Gastroesophageal sphincter (tissue), 3 donors: ENCODE data around the gene CORO2B.

ENCODE experiments used
- EP300 ChIP-seq: sonication (generic); formaldehyde crosslinking; IDR thresholded peaks from one replicate; pipeline ENCODE4 v1.6.1; 2017; ENCODE audit warnings: antibody characterized with exemption, mild to moderate bottlenecking
- TF ChIP-seq, protein P1 (sequence below), 4 experiments: fragments of 200-600 bp in 2 of 4; fragments of 450-650 bp in 2 of 4; sonication (generic) in 1 of 4; IDR thresholded peaks; one replicate each; pipeline ENCODE4 v1.5.1; 2017 to 2019; ENCODE audit warnings: antibody characterized with exemption in 4 of 4, mild to moderate bottlenecking in 2 of 4, moderate library complexity in 2 of 4

DNA sequence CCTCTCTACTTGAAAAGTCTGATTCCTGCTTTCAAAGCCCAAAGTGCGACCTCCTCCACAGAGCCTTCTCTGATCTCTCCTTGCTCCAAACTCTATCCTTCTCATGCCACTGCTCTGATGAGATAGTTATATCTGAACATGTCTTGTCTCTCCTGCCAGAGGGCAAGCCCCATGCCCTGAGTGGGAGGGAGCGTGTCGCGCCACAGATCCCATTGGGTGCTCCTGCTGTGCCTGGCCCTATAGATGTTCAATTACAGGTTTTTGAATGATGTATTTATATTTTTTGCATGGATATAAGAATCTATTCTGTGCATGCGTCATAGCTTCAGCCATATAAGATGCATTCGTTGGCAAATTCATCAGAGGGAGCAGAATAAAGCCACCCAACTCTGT is 20.4 kb downstream of the CORO2B start:
- TF ChIP-seq, protein P1, sequence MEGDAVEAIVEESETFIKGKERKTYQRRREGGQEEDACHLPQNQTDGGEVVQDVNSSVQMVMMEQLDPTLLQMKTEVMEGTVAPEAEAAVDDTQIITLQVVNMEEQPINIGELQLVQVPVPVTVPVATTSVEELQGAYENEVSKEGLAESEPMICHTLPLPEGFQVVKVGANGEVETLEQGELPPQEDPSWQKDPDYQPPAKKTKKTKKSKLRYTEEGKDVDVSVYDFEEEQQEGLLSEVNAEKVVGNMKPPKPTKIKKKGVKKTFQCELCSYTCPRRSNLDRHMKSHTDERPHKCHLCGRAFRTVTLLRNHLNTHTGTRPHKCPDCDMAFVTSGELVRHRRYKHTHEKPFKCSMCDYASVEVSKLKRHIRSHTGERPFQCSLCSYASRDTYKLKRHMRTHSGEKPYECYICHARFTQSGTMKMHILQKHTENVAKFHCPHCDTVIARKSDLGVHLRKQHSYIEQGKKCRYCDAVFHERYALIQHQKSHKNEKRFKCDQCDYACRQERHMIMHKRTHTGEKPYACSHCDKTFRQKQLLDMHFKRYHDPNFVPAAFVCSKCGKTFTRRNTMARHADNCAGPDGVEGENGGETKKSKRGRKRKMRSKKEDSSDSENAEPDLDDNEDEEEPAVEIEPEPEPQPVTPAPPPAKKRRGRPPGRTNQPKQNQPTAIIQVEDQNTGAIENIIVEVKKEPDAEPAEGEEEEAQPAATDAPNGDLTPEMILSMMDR (IDR thresholded peaks at IDR 0.05): no peak
- TF ChIP-seq EP300: no peak
